Fibroblast of lung (primary cell): ENCODE measurements around the gene IGDCC3. TPM values are rescaled to one million over a fixed set of nuclear protein-coding genes. Genes with fewer than 3 reads are reported as not detected.
"Not testable (repeated sequence)": the region's sequence is repeated elsewhere in the genome, so short reads cannot be mapped to it uniquely, and the experiment has no call there.

Experiments used
- DNase-seq, 2 donors: peaks; one replicate each; pipeline versions ENCODE4 v3.0.0 to v3.0.0-alpha.2; 2010; ENCODE audit warnings: low read depth in 2 of 2
- H2AFZ ChIP-seq: 2 replicates; pipeline ENCODE4 v1.5.1; 2012; ENCODE audit warnings: low read length, control low read depth, inconsistent platforms
- H3K27ac ChIP-seq: 2 replicates; pipeline ENCODE4 v1.5.1; 2011; ENCODE audit warnings: low read length, control low read depth; ENCODE audit not compliant: insufficient read depth
- H3K27me3 ChIP-seq: 2 replicates; pipeline ENCODE4 v1.5.1; 2011; ENCODE audit warnings: mild to moderate bottlenecking, low read length; ENCODE audit not compliant: control insufficient read depth, insufficient read depth
- H3K36me3 ChIP-seq: 2 replicates; pipeline ENCODE4 v1.5.1; 2011; ENCODE audit warnings: low read length; ENCODE audit not compliant: control insufficient read depth, insufficient read depth
- H3K4me1 ChIP-seq: 2 replicates; pipeline ENCODE4 v1.5.1; 2011; ENCODE audit warnings: low read length; ENCODE audit not compliant: control insufficient read depth, insufficient read depth; ENCODE audit errors: extremely low read depth
- H3K4me2 ChIP-seq: 2 replicates; pipeline ENCODE4 v1.5.1; 2011; ENCODE audit warnings: low read length, control low read depth; ENCODE audit not compliant: insufficient read depth; ENCODE audit errors: extremely low read depth
- H3K4me3 ChIP-seq, 4 experiments: fragments of 200-600 bp in 1 of 4; sonication (generic) in 1 of 4; replicated peaks in 1 of 4; 2 replicates each; pipeline ENCODE4 v1.5.1; 2011 to 2016; ENCODE audit warnings: low read length in 4 of 4, low read depth in 3 of 4, mild to moderate bottlenecking in 3 of 4, control low read depth in 2 of 4, inconsistent platforms in 1 of 4, mixed read lengths in 1 of 4; ENCODE audit not compliant: insufficient read depth in 1 of 4; ENCODE audit errors: control extremely low read depth in 1 of 4
- H3K79me2 ChIP-seq: 2 replicates; pipeline ENCODE4 v1.5.1; 2012; ENCODE audit warnings: mild to moderate bottlenecking, low read length, inconsistent platforms; ENCODE audit not compliant: control insufficient read depth, insufficient read depth
- H3K9ac ChIP-seq: 2 replicates; pipeline ENCODE4 v1.5.1; 2011; ENCODE audit warnings: mild to moderate bottlenecking, low read length, control low read depth; ENCODE audit not compliant: insufficient read depth
- H3K9me3 ChIP-seq: 2 replicates; pipeline ENCODE4 v1.5.1; 2012; ENCODE audit warnings: low read depth, low read length; ENCODE audit not compliant: control insufficient read depth, insufficient read depth
- H4K20me1 ChIP-seq: 2 replicates; pipeline ENCODE4 v1.5.1; 2011; ENCODE audit warnings: low read length; ENCODE audit not compliant: control insufficient read depth, insufficient read depth; ENCODE audit errors: extremely low read depth
- EZH2 ChIP-seq: IDR thresholded peaks from 2 replicates; pipeline ENCODE4 v1.5.1; 2012; ENCODE audit warnings: low read length, control low read depth, mild to moderate bottlenecking; ENCODE audit errors: missing control alignments
- polyA plus RNA-seq, 2 donors: library from polyadenylated mRNA; depleted of rRNA in 1 of 2; stranded (reverse) in 1 of 2; unstranded in 1 of 2; fragments of >200 nt; gene quantifications; 2 replicates each; pipeline ENCODE4 v1.2.1, GENCODE V29; 2011 to 2012; ENCODE audit warnings: missing spikeins in 1 of 2
- total RNA-seq: library from RNA; depleted of rRNA; stranded (reverse); fragments of >200 nt; gene quantifications from 2 replicates; pipeline ENCODE4 v1.2.1, GENCODE V29; 2014
- TF ChIP-seq, protein P1 (sequence below), 2 donors: IDR thresholded peaks in 1 of 2; conservative IDR thresholded peaks in 1 of 2; 1 replicate in 1 of 2; 2 replicates in 1 of 2; pipeline ENCODE4 v1.5.1; 2011 to 2012; ENCODE audit warnings: low read length in 2 of 2, control low read depth in 1 of 2, inconsistent platforms in 1 of 2, low read depth in 1 of 2, mild to moderate bottlenecking in 1 of 2

IGDCC3 gene
- total and polyA plus RNA-seq, 2 donors (not counting 1 experiment from before 2014, with no cell fraction given), result 0.15 TPM; not detected in 1

GRCh38 chr15:65349338-65349737 is 28.5 kb downstream of the IGDCC3 start:
- Histone ChIP-seq H3K36me3 (no peaks in the 10 kb centered on the region), H4K20me1 (no peaks in the 10 kb centered on the region), H3K27ac (no peak overlapping the region), H3K9me3 (no peaks in the 10 kb centered on the region), H3K27me3 (peaks cover 5% of the 10 kb centered on the region), H2AFZ (no peak overlapping the region), H3K9ac (no peak overlapping the region), H3K79me2 (no peaks in the 10 kb centered on the region), H3K4me1 (no peaks in the 10 kb centered on the region), H3K4me3 (no peak overlapping the region), H3K4me2 (no peak overlapping the region)
- DNase-seq, result no peak
- TF ChIP-seq, protein P1, sequence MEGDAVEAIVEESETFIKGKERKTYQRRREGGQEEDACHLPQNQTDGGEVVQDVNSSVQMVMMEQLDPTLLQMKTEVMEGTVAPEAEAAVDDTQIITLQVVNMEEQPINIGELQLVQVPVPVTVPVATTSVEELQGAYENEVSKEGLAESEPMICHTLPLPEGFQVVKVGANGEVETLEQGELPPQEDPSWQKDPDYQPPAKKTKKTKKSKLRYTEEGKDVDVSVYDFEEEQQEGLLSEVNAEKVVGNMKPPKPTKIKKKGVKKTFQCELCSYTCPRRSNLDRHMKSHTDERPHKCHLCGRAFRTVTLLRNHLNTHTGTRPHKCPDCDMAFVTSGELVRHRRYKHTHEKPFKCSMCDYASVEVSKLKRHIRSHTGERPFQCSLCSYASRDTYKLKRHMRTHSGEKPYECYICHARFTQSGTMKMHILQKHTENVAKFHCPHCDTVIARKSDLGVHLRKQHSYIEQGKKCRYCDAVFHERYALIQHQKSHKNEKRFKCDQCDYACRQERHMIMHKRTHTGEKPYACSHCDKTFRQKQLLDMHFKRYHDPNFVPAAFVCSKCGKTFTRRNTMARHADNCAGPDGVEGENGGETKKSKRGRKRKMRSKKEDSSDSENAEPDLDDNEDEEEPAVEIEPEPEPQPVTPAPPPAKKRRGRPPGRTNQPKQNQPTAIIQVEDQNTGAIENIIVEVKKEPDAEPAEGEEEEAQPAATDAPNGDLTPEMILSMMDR (conservative IDR thresholded peaks at IDR 0.05 in 1 of 2, IDR thresholded peaks at IDR 0.05 in 1 of 2; ENCODE audit: low read depth in 1 of 2, low read length in 2 of 2), result no peak
- TF ChIP-seq EZH2, result no peak

GRCh38 chr15:65347756-65348155 is 30.0 kb downstream of the IGDCC3 start:
- not testable (repeated sequence) for DNase-seq, H4K20me1 ChIP-seq, H3K9me3 ChIP-seq, H3K27me3 ChIP-seq, H3K27ac ChIP-seq, H3K9ac ChIP-seq, H3K4me3 ChIP-seq, H3K4me2 ChIP-seq, H2AFZ ChIP-seq, H3K36me3 ChIP-seq, H3K79me2 ChIP-seq, H3K4me1 ChIP-seq

- H3K27me3 ChIP-seq, result no peaks in the 10 kb centered on the region
- H3K79me2 ChIP-seq, result no peaks in the 10 kb centered on the region
- H3K36me3 ChIP-seq, result no peaks in the 10 kb centered on the region
- DNase-seq, result no peak
- no peak overlapping the region for H3K27ac ChIP-seq
- H3K4me3 ChIP-seq, result no peak overlapping the region
- no peaks in the 10 kb centered on the region for H3K9me3 ChIP-seq
- no peak overlapping the region for H3K4me2 ChIP-seq
- H2AFZ ChIP-seq, result no peak overlapping the region
- H4K20me1 ChIP-seq, result no peaks in the 10 kb centered on the region
- H3K4me1 ChIP-seq, result no peaks in the 10 kb centered on the region
- TF ChIP-seq, protein P1 (conservative IDR thresholded peaks at IDR 0.05 in 1 of 2, IDR thresholded peaks at IDR 0.05 in 1 of 2; ENCODE audit: low read depth in 1 of 2, low read length in 2 of 2), result no peak
- no peak for TF ChIP-seq EZH2
- no peak overlapping the region for H3K9ac ChIP-seq
Measured at GRCh38 chr15:65346856-65347598, 30.8 kb downstream of the IGDCC3 start.
